HUES6 (cell line): ENCODE measurements around the gene THUMPD2.

ENCODE experiments used
- H3K27ac ChIP-seq: 2 replicates; pipeline ENCODE4 v1.7.0; 2013; ENCODE audit warnings: low read depth, mild to moderate bottlenecking, low read length, inconsistent platforms
- H3K27me3 ChIP-seq: 2 replicates; pipeline ENCODE4 v1.6.1; 2013; ENCODE audit warnings: low read length; ENCODE audit not compliant: control insufficient read depth, insufficient read depth
- H3K36me3 ChIP-seq: 2 replicates; pipeline ENCODE4 v1.6.1; 2013; ENCODE audit warnings: low read length; ENCODE audit not compliant: control insufficient read depth, insufficient read depth
- H3K4me1 ChIP-seq: 2 replicates; pipeline ENCODE4 v1.6.1; 2013; ENCODE audit warnings: low read length; ENCODE audit not compliant: control insufficient read depth, insufficient read depth
- H3K4me3 ChIP-seq: 2 replicates; pipeline ENCODE4 v1.5.1; 2013; ENCODE audit warnings: low read depth, low read length
- H3K9ac ChIP-seq: one replicate; pipeline ENCODE4 v1.6.1; 2013; ENCODE audit warnings: mild to moderate bottlenecking, low read length
- H3K9me3 ChIP-seq: 2 replicates; pipeline ENCODE4 v1.6.1; 2013; ENCODE audit warnings: low read depth, low read length; ENCODE audit not compliant: control insufficient read depth, insufficient read depth

Gene THUMPD2

DNA sequence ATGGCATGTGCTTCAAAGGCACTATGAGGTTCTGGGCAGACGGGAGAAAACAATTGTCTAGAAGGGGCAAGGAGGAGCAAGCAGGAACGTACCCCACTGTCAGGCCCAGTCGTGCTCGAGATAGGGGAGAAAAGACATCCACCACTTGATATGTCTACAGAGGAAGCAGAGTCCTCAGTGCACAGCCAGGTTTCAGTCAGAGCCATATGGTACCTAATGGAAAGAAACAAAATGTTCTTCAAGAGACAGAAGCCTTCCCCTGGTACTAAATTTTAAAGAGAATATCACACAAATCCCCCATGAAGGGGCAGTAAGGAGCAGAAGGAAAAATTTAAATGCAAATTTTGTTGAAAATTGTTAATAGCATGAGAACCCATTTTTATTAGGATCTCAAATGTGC is 21.9 kb downstream of the THUMPD2 start:
- H3K4me3 ChIP-seq: no peak overlapping the region
- H3K4me1 ChIP-seq: no peaks in the 10 kb centered on the region
- no peak overlapping the region for H3K9ac ChIP-seq
- H3K9me3 ChIP-seq: no peaks in the 10 kb centered on the region
- H3K27ac ChIP-seq: no peak overlapping the region
- no peaks in the 10 kb centered on the region for H3K27me3 ChIP-seq
- H3K36me3 ChIP-seq: peaks cover 92% of the 10 kb centered on the region

DNA sequence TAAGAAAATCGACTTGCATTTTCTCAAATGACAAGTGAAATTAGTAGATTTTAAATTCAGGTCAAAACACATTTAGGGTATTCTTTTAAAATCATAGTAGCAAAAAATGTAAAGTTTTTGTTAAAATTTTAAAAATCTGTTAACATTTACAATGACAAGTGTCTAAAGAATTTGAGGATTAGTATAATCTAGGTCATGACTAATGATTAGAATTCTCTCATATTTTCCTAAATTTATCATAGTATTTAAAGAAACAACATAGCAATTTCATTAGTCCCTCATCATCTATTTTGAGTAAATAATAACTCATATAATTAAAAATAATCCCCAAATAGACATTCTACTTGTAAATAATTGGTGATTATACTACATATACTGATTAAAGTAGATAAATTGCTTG is 23.6 kb downstream of the THUMPD2 start:
- Histone ChIP-seq H3K27ac (no peak overlapping the region), H3K4me3 (no peak overlapping the region), H3K27me3 (no peaks in the 10 kb centered on the region), H3K4me1 (no peaks in the 10 kb centered on the region), H3K9ac (no peak overlapping the region), H3K36me3 (peaks cover 88% of the 10 kb centered on the region), H3K9me3 (no peaks in the 10 kb centered on the region)

DNA sequence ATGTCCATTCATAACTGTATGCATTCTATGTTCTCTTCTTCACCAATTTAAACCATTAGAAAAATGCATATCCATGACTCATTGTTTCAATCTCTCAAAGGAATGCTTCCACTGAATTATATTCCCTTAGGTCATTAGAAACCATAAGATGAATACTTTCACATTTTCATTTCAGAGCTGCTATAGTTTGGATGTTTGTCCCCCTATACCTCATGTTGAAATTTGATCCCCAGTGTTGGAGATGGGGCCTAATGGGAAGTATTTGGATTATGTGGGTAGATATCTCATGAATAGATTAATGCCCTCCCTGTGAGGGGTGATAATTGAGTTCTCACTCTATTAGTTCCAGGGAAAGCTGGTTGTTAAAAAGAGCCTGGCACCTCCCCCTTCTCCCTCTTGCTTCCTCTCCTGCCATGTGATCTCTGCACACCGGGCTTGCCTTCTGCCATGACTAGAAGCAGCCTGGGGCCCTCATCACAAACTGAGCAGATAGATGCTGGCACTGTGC is 35.7 kb downstream of the THUMPD2 start:
- H3K9ac ChIP-seq: no peak overlapping the region
- H3K4me1 ChIP-seq: peaks cover 4% of the 10 kb centered on the region; the same call in 1 of the 2 replicates
- no peak overlapping the region for H3K4me3 ChIP-seq
- H3K9me3 ChIP-seq: no peaks in the 10 kb centered on the region
- peaks cover 46% of the 10 kb centered on the region for H3K36me3 ChIP-seq
- no peaks in the 10 kb centered on the region for H3K27me3 ChIP-seq
- no peak overlapping the region for H3K27ac ChIP-seq

DNA sequence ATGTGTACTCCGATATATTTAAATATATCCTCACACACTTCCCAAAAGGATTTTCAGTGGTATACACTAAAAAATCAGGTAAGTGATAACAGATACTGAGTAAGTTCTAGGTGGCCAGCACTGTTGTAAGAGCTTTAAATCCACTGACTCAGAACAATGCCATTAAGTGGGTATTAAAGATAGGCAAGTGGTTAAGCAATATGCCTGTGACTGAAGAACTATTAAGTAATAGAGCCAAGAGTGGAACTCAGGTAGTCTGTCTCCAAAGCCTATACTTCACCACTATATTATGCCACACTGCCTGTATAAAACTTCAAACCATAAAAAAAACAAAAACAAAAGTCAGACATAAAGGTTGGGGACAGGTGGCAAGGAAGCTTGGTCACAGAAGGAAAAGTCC is 37.2 kb downstream of the THUMPD2 start:
- Histone ChIP-seq H3K36me3 (peaks cover 47% of the 10 kb centered on the region), H3K27me3 (no peaks in the 10 kb centered on the region), H3K4me1 (peaks cover 13% of the 10 kb centered on the region), H3K9me3 (no peaks in the 10 kb centered on the region), H3K4me3 (no peak overlapping the region), H3K27ac (no peak overlapping the region), H3K9ac (no peak overlapping the region)

DNA sequence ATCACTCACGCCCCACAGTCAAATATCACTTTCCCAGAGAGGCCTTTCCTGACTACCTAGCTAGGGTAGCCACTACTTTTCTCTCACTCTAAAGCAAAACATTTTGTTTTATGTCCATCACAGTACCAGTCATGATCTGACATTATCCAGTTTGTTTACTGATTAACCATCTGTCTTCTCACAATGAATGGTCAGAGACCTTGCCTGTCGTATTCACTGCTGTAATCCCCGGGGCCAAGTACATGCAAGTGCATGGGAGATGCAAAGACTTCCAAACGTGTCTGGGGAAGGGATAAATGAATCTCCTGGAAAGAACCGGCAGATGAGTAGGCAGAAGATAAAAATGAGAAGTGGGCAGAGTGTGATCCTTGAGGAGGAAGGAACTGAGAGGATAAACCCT is 39.7 kb downstream of the THUMPD2 start:
- Histone ChIP-seq H3K36me3 (peaks cover 56% of the 10 kb centered on the region), H3K9me3 (no peaks in the 10 kb centered on the region), H3K27ac (no peak overlapping the region)

DNA sequence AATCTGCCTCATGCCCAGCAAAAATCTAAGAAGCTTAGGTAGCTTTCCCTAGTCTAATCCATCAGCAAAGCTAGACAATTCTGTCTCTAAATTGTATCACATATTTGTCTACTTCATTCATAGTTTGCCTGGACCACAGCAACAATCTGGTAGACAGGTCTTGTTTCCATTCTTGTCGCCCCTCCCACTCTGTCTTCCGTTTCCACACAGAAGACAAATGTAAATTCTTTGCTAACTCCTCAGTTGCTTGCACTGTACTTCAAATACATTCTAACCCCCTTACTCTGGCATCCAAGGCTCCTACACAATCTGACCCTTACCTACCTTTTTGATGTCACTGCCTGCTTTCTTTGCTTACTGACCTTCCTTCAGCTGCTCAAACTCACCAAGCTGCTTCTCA is 40.1 kb downstream of the THUMPD2 start:
- Histone ChIP-seq H3K4me3 (no peak overlapping the region), H3K27ac (no peak overlapping the region), H3K36me3 (peaks cover 56% of the 10 kb centered on the region), H3K27me3 (no peaks in the 10 kb centered on the region), H3K9me3 (no peaks in the 10 kb centered on the region), H3K9ac (no peak overlapping the region), H3K4me1 (peaks cover 13% of the 10 kb centered on the region)

More for the DNA sequence above, 39.7 kb downstream of the THUMPD2 start:
- H3K4me3 ChIP-seq: no peak overlapping the region
- H3K4me1 ChIP-seq: peaks cover 13% of the 10 kb centered on the region
- no peak overlapping the region for H3K9ac ChIP-seq
- no peaks in the 10 kb centered on the region for H3K27me3 ChIP-seq

DNA sequence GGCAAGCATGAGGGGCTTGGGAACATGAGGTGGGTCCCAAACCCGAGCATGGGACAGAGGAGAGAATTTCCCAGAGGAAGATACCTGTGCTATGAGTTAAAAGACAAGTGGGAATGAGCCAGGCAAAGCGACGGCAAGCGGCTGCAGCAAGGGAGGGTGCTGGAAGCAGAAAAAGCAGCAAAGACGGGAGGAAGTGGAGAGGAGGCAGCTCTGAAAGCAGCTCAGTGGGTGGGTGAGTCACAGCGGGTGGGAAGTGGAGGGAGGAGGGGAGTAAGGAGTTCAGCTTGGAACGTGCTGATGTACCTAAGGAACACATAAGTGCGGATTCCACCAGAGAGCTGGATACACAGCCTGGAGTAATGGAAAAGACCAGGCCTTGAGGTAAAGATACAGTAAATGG is 41.4 kb downstream of the THUMPD2 start:
- no peak overlapping the region for H3K4me3 ChIP-seq
- H3K9ac ChIP-seq: no peak overlapping the region
- peaks cover 56% of the 10 kb centered on the region for H3K36me3 ChIP-seq
- H3K27me3 ChIP-seq: no peaks in the 10 kb centered on the region
- no peak overlapping the region for H3K27ac ChIP-seq
- H3K4me1 ChIP-seq: peaks cover 10% of the 10 kb centered on the region
- H3K9me3 ChIP-seq: no peaks in the 10 kb centered on the region

DNA sequence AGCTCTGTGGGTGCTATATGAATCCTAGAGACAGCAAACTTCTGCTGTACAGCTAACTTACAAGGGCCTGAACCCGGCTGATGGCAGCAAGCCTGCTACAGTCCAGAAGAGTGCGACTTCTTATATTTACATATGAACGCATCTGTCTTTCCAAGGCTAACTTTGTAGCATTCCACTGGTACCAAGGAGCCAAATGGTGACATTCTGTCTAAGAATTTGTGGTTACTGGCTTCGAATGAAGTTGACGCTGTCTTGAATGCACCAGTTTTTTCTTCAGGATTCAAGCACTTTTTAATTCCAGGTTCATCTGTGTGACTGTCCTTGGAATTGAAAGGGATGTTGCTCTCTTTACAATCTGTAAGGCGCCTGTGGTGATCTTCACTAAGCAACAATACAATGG is 42.4 kb downstream of the THUMPD2 start:
- Histone ChIP-seq H3K4me1 (peaks cover 10% of the 10 kb centered on the region), H3K9ac (no peak overlapping the region), H3K9me3 (no peaks in the 10 kb centered on the region), H3K4me3 (no peak overlapping the region), H3K27ac (no peak overlapping the region), H3K27me3 (no peaks in the 10 kb centered on the region), H3K36me3 (peaks cover 46% of the 10 kb centered on the region)

DNA sequence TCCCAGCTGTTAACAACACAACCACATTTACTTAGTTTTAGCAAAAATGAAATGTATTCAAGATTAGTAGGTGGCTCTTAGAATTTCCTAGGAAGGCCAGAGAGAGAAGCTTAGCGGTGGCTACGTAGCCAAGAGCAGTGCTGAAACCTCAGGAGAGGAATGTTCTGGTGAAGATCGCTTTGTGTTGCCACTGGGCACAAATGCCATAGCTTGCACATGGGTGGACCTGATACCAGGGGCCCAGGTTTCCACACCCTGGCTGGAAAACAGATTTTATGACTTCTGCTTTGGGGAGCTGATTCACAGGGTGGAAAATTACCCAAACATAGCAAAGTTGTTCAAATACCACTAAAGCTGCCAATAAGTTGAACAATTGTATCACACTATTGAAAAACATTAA is 43.4 kb downstream of the THUMPD2 start:
- Histone ChIP-seq H3K9ac (no peak overlapping the region), H3K4me1 (peaks cover 10% of the 10 kb centered on the region), H3K27me3 (no peaks in the 10 kb centered on the region), H3K36me3 (peaks cover 37% of the 10 kb centered on the region), H3K27ac (no peak overlapping the region), H3K9me3 (no peaks in the 10 kb centered on the region), H3K4me3 (no peak overlapping the region)

DNA sequence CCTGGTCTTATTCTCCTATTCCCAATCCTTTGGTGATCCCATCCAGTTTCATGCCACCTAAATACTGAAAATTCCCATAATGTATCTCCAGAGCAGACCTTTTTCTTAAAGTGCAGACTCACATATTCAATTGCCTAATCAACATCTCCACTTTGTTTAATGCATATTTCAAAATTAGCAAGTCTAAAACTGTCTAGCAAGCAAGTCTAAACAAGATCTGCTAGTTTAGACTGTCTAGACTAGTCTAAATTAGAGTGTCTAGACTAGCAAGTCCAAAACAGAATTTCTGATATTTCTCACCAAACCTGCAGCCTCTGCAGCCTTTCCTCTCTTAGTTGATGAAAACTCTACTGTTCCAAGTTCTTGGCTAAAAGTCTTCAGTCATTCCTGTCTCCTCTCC is 44.6 kb downstream of the THUMPD2 start:
- H3K4me3 ChIP-seq: no peak overlapping the region
- no peaks in the 10 kb centered on the region for H3K27me3 ChIP-seq
- H3K9ac ChIP-seq: no peak overlapping the region
- H3K27ac ChIP-seq: 0 out of 2 replicates have a peak overlapping the region, but pooled peaks have one; percentile 8
- H3K9me3 ChIP-seq: no peaks in the 10 kb centered on the region
- peaks cover 31% of the 10 kb centered on the region for H3K36me3 ChIP-seq
- peaks cover 10% of the 10 kb centered on the region for H3K4me1 ChIP-seq

DNA sequence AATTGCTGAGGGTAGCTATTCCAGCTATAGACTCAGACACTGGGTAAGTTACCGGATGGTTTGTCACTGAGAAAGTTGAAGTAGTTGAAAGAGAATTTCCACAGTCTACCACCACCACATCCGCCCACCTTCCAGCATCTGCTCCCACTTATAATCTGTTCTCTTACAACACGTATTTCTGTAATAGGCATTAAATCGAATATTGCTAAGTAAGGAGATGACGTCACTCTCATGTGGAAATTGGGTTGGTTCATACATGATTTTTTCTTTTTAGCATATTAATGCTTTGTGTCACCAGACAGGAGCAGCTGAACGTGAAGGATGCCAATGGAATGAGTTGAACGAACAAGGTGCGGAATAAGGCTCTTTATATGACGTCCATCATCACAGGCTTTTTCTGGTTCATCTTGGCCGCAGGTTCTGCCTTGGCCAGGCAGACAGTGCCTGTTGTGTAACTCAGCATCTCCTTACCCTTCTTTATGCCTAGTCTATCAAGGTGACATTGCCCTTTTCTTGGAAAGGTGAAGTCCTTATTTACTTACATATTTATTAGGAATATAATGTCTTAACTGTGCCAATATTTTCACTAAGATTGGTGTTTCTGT is 45.9 kb downstream of the THUMPD2 start:
- peaks cover 28% of the 10 kb centered on the region for H3K36me3 ChIP-seq
- H3K4me1 ChIP-seq: peaks cover 10% of the 10 kb centered on the region
- H3K27me3 ChIP-seq: no peaks in the 10 kb centered on the region
- H3K4me3 ChIP-seq: no peak overlapping the region
- no peaks in the 10 kb centered on the region for H3K9me3 ChIP-seq
- H3K27ac ChIP-seq: no peak overlapping the region
- H3K9ac ChIP-seq: no peak overlapping the region
